Measurements from ENCODE around the gene SYTL1.
A peak's percentile ranks its signal among the peaks of the same experiment; 100 is the strongest.

Gene SYTL1

DNA sequence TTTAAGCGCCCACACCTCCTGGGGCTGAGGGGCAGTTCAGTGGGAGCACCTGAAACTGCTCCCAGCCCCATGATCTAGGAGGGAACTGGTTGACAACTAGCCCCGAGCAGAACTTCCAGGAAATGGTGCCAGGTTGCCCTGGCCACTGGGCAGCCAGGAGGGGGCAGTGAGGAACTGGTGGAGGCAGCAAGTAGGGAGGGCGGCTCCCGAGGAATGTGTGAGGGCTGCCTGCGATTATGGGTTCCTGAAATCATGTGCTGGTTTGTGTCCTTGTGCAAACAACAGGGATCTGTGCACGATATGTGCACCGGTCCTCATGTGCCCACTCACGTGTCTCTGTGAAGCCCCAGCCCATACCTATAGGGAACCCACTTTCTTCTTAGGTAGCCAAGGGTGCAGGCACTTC lies 60.5 kb downstream of the SYTL1 start:
- no peaks in the 10 kb centered on the region for H3K79me2 ChIP-seq (ENCODE audit: insufficient read depth, low read length)
- no peaks in the 10 kb centered on the region for H3K9me3 ChIP-seq (ENCODE audit: insufficient read depth, low read length, severe bottlenecking)
- no peaks in the 10 kb centered on the region for H3K4me1 ChIP-seq (ENCODE audit: insufficient read depth, low read length)
- ATAC-seq (ENCODE audit: insufficient read depth, low read depth): no peak
- H3K27me3 ChIP-seq (ENCODE audit: insufficient read depth, low read length, poor library complexity): no peaks in the 10 kb centered on the region
- TF ChIP-seq EZH2 (IDR thresholded peaks at IDR 0.05; ENCODE audit: borderline replicate concordance, low read depth, low read length, severe bottlenecking): no peak
- TF ChIP-seq, protein P1, sequence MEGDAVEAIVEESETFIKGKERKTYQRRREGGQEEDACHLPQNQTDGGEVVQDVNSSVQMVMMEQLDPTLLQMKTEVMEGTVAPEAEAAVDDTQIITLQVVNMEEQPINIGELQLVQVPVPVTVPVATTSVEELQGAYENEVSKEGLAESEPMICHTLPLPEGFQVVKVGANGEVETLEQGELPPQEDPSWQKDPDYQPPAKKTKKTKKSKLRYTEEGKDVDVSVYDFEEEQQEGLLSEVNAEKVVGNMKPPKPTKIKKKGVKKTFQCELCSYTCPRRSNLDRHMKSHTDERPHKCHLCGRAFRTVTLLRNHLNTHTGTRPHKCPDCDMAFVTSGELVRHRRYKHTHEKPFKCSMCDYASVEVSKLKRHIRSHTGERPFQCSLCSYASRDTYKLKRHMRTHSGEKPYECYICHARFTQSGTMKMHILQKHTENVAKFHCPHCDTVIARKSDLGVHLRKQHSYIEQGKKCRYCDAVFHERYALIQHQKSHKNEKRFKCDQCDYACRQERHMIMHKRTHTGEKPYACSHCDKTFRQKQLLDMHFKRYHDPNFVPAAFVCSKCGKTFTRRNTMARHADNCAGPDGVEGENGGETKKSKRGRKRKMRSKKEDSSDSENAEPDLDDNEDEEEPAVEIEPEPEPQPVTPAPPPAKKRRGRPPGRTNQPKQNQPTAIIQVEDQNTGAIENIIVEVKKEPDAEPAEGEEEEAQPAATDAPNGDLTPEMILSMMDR (IDR thresholded peaks at IDR 0.05; ENCODE audit: borderline replicate concordance, extremely low read depth, low read length, poor library complexity, severe bottlenecking): peak; percentile 40
- H3K36me3 ChIP-seq (ENCODE audit: insufficient read depth, low read length): peaks cover 16% of the 10 kb centered on the region
- H3K27ac ChIP-seq (ENCODE audit: low read length): no peak overlapping the region
- no peak overlapping the region for H3K4me3 ChIP-seq (ENCODE audit: low read depth in 1 of 2, low read length in 2 of 2)
- no peak for DNase-seq
- H4K20me1 ChIP-seq (ENCODE audit: insufficient read depth, low read length): no peaks in the 10 kb centered on the region
- no peak overlapping the region for H3K9ac ChIP-seq (ENCODE audit: low read depth, low read length)
- no peak overlapping the region for H3K4me2 ChIP-seq (ENCODE audit: insufficient read depth, low read length)
- H2AFZ ChIP-seq (ENCODE audit: low read depth, low read length): no peak overlapping the region

DNA sequence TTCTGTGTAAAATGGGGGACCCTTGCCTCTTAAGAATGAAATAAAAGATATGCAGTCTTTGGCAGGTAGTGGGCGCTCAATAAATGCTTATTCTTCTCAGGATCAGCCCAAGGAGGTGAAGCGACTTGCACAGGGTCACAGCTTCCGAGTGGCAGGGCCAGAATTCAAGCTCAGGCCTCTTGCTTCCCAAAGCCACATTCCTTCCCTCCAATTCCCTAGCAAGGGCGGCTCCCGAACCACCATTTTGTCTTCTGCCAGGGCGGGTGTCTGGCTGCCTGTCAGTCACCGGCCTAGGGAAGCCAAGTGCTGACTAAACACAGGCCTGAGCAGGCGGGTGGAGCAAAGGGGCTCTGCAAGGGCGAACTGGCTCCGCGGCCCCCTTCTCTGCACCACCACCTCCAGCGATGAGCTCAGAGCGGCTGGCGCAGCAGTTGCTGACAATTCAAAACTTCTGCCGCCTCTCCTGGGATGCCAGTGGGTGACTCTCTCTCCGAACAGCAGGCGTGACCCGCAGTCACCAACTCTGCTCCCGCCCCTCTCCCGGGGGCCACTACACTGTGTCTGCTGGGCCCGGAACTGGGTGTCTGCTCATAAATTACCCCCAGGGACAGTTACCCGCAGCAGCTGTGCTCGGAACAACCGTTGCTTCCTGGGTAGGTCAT lies 61.4 kb downstream of the SYTL1 start:
- ATAC-seq (ENCODE audit: insufficient read depth, low read depth): no peak
- DNase-seq: no peak
- no peak overlapping the region for H3K9ac ChIP-seq (ENCODE audit: low read depth, low read length)

More for the DNA sequence above, 61.4 kb downstream of the SYTL1 start:
- Histone ChIP-seq H3K79me2 (ENCODE audit: insufficient read depth, low read length) (no peaks in the 10 kb centered on the region), H2AFZ (ENCODE audit: low read depth, low read length) (no peak overlapping the region), H3K36me3 (ENCODE audit: insufficient read depth, low read length) (peaks cover 25% of the 10 kb centered on the region), H3K4me3 (ENCODE audit: low read depth in 1 of 2, low read length in 2 of 2) (no peak overlapping the region), H4K20me1 (ENCODE audit: insufficient read depth, low read length) (no peaks in the 10 kb centered on the region), H3K27me3 (ENCODE audit: insufficient read depth, low read length, poor library complexity) (no peaks in the 10 kb centered on the region), H3K27ac (ENCODE audit: low read length) (no peak overlapping the region), H3K9me3 (ENCODE audit: insufficient read depth, low read length, severe bottlenecking) (no peaks in the 10 kb centered on the region), H3K4me1 (ENCODE audit: insufficient read depth, low read length) (no peaks in the 10 kb centered on the region), H3K4me2 (ENCODE audit: insufficient read depth, low read length) (no peak overlapping the region)
- TF ChIP-seq, protein P1 (IDR thresholded peaks at IDR 0.05; ENCODE audit: borderline replicate concordance, extremely low read depth, low read length, poor library complexity, severe bottlenecking): peak; percentile 33
- no peak for TF ChIP-seq EZH2 (IDR thresholded peaks at IDR 0.05; ENCODE audit: borderline replicate concordance, low read depth, low read length, severe bottlenecking)
